Stimulated activated CD8-positive, alpha-beta memory T cell treated with anti-CD3 and anti-CD28 coated beads, Interleukin-12 subunit alpha, Interleukin-12 subunit beta, amount 100 ng/mL, for 24 hours (primary cell): ENCODE measurements around the gene RND3.

Source experiments
- DNase-seq: peaks from one replicate; pipeline ENCODE4 v3.0.0-alpha.2; 2020; ENCODE audit errors: extremely low read depth

Gene RND3

DNA sequence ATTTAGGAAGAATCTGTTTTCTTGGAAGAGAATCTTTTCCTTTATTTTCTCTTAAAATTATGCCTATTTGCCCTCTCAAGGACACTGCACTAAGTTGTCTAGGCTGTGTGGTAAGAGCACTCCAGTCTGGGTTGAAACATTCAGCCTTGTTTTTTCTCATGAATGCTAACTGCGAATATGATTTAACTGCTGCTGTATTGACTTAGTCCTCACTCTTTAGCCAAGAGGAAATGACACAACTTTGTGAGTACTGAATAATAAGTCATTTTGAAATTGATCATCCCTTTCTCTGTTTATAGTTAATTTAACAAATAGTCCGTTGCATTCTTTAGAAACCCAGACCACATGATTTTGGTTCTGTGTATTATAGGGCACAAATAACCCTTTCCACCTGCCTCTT is 4.5 kb upstream of the RND3 start:
- no peak for DNase-seq

DNA sequence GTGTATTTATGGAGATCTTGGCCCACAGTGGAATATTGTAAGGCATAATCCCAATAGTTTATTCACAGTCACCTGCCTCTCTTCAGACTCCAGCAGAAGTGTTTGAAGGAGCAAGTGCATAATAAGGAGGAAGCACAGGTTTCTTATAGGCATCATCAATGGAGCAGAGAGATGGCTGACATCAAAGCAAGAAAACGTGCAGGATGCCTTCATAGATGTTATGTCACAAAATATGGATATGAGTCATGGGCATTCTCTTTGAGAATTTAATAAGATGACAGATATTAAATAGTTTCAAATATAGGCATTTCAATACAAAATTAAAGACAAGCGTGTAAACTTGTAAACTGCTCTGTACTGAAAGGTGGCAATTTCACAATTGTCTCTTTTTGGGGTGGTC is 4.0 kb upstream of the RND3 start:
- no peak for DNase-seq

DNA sequence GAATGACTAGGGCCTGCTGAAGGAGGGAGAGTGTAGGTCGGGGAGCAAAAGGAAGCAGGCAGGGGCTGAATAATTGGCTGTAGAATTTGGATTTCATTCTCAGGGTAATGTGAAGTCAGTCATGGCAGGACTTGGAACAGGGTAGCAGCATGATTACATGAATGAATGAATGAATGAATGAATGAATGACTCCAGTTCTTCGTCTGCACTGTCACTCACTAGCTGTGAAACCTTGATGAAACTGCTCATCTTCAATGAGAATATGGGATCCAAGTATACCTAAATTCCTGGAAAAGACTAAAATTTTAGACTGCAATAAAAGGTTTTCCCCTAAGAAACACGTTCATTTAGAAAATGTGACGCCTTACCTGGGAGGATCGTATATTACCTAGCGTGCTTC is 3.0 kb upstream of the RND3 start:
- no peak for DNase-seq

DNA sequence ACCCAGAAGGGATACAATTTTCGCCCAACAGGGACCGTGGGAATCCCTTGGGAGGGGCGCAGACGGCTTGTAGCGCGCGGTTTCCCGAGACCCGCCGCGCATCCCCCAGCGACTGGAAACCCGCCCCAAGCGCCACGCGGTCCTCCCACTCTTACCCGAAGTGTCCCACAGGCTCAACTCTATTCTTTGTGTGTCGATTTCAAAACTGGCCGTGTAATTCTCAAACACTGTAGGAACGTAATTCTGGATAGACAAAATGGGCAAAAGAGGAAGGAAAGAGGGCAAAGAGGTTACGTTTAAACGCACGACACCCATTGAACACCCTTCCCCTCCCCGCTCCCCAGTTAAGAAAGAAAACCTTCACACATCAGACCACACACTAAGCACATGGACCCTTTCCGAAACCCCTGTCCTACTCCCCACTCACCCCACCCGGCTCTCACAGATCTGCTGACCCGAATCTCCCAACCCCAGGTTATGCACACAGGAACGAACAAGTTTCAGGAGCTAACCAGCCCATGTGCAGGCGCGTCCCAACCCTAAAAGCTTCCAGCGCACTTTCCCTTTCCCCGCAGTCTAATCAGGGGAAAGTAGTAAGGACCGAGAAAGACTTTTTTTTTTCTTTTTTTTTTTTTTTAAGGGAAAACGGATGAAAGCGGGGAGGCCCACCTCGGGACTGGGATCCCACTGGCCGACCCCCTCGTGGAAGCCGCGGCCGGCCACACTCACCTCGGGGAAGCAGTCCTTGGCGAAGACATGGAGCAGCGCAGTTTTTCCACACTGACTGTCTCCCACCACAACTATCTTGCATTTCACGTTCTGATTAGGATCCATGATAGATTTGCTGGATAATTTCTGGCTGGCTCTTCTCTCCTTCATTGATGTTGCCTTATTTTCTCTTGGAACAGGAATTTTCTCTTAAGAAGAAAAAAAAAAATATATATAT is 655 bp downstream of the RND3 start:
- DNase-seq: no peak

DNA sequence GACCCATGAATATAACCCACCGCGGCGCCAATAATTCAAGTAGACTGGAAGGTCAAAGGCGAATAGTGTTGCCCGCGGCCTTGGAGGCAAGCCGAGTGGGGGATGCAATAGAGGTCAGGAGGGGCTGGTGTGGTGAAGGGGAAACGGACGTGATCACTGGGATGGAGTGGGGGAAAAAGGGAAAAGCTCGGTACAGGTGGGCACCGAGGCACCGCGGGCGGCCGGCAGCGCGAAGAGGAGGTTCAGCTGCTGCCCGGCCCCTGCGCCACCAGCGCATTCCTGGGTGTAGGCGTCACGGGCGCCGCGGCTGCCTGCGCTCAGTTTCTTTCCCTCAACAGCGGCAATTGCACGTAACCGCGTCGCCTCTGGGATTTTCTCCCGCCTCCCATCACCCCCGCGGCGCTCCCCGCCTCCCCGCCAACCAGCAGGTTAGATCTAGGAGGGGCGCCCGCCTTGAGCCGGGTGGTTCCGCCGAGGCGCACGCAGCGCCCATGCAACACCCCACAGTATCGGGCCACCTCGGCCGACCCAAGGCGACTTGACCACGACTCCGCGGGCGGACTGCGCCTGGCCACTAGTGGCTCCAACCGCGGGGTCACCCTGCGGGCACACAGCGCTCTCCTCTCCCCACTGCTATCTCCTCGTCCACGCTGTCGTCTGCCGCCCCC is 1.5 kb downstream of the RND3 start:
- no peak for DNase-seq

DNA sequence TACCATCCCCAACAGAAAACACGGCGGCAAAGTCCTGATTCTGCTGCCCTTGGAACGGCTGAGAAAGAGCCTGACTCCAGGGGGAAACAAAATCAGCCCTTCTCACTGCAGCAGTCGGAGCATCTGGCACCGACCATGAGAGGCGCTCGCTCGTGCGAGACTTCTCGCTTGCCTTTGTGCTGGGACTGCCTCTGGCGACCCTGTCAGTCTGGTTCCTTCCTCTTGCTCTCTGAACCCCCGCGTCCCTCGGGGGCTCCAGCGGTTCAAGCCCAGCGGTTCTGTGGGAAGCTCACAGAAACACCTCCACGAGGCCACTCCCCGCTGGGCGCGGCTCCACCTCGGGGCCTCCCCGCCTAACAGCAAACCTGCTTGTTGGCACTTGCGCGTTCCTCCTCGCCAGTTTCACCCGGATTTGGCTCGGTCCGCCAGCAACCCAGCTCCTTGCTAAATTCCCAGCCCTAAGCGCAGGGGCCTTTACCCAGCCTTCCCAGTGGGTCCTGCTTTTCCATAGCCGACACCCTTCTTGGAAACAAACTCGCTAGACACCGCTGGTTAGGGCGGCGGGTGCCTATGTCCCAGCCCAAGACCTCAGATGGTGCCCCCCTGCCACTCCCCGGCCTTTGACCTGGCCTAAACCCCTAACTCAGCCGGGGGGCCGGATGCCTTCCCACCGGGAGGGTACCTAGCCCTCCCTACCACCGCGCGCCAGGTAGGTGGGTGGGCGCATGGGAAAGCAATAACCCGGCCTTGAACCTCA is 2.2 kb downstream of the RND3 start:
- no peak for DNase-seq

DNA sequence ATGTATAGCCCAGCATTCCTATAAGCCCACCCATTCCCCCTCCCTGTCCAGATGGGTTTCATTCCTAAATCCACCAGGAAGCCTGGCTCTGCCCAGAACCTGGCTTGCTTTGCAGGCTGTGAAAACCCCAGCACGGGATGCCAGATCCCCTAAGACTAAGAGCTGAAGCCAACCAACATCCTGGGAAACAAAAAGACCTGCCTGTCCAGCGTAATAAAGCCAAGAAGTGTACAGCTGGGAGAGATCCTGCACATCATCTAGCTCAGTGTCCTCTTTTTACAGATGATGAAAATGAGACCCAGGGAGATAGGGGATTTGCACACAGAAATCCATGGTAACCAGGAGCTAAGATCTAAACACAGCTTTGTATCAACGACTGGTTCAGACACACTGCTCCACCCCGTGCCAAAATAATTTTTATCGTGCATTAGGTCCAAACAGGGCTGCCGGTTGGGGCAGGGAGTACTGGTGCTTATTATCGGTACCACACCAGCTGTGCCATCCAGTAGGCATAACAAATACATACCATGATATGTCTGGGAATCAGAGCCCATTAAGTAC is 2.9 kb downstream of the RND3 start:
- no peak for DNase-seq

DNA sequence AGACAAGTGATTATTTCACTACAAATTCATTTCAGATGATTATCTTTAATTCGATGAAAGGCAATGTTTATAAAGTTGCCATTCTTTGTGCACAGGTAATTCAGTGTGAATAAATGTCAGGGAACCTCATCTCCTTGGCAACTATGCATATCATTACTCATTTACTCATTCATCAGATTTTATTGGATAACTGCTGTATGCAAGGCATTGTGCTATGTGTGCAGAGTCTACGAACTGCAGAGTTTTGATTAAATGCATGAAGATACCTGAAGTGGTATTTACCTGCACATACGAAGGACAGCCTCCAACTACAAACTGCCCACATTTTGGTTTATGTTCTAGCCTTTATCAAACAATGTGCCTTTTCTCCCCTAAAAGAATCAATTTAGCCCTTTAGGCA is 3.5 kb downstream of the RND3 start:
- DNase-seq: no peak

DNA sequence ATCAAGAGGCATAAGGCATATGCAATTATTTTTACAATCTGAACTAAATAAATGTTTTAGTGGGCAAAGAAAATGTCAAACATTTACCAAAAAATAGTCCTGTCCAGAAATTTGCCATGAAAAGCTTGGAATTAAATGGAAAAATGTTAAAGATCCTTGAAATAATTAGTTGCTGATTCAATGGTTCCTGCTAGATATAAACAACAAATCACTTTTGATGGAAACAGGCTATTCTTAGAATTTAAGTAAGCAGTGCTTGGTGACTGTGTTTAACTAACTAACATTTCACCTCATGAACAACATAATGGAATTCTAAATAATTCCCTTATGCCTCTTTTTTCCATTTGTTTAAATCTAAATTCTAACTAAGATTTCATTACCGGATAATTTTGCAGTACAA is 3.9 kb downstream of the RND3 start:
- no peak for DNase-seq

DNA sequence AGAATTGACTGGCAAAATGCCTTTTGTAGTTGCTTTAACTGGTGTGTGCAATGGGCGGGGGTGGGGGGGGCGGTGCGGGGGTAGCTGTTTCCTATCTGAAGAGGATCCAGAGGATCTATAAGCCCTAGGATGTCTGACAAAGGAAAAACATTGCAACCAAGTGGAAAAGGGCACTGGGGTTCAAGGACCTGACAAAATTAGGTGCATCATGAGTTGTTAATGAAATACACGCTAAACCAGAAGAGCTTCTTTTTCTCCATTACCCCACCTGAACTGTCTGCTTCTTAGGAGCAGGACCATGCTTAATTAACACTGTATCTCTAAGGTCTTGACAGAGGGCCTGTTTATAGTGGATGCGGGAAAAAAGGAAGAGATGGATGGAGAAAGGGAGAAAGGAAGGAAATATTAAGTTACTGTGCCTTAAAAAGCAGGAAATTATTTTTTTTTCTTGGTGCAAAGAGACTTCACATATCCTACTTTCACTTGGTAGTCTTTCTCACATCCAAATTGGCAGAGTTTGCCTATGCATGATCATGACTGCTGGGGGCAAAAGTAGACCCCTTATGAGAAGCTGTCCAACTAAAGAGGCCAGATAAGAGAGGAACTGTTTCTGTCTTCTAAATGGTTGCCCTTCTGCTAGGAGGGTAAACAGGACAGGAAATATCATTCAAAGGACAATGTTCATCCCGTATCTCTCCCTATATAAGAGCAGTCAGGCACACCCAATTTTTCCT is 4.6 kb downstream of the RND3 start:
- no peak for DNase-seq

DNA sequence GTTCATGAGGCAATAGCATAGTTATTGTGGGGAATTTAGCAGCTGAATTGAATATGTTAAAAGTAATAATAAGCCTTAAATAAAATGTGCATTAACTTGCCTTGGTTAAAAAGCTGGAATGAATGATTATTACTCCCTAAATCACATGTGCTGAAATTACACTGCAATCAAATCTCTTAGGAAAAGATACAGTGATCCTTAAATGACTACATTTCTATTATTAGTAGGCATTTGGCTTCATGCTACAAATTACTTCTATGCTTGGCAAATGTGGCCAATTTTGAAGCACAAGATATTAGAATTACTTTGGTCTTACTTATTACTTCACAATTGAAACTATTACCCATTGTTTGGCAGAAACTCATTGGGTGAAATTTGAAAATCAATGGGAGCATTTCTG is 5.4 kb downstream of the RND3 start:
- DNase-seq: no peak

DNA sequence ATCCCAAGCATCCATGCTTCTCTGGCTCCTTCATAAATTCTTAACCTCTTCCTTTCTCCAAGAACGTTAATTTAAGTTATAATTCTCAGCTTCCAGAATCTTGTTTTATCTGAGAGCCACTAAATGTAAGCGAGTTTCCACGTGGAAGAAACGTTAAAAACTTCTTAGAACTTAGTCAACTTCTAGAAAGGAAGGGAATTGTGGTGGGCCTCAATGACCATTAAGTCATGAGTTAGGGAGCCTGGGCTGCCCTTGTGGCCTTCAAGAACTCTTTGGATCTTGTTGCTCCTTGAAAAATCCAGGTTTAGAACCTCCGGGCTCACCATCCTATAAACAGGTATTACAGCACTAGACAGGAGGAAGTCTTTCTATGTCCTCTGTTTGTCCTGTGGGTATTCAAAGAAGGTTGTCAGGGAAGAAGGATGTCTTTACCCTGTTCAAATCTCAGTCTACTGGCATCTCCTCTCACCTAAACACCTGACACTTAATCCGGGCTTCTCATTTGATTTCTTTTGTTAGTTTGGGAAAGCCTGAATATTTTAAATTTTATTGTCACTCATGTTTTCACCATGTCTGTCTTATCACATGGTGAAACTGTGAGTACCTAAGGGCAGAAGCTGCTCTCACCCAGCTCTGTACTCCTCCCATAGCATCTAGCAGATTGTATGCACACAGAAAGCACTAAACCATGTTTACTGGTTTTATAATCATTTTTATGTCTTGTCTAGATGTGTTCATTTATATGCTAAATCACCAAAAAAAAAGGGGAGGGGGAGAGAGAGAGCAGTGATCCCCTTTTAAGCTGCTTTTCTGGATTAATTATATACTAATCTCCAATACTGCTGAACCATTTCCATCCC is 6.3 kb downstream of the RND3 start:
- no peak for DNase-seq

DNA sequence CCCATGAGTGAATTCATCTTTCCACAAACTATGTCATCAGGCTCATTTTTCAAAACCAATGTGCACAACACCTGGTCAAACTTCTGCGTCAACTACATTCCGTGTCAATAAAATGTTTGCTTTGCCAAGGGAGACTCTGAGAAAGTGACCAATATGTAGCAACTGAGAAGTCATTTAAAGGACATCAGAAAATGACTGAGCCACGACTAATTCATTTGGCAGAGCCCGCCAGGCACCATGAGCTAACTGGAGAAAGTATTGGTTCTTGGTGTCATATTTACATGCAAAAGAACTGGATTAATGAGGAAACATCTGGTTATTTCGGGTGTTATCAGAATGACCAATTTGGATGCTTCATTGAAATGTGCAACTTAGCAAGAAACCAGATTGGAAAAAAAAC is 7.2 kb downstream of the RND3 start:
- no peak for DNase-seq

DNA sequence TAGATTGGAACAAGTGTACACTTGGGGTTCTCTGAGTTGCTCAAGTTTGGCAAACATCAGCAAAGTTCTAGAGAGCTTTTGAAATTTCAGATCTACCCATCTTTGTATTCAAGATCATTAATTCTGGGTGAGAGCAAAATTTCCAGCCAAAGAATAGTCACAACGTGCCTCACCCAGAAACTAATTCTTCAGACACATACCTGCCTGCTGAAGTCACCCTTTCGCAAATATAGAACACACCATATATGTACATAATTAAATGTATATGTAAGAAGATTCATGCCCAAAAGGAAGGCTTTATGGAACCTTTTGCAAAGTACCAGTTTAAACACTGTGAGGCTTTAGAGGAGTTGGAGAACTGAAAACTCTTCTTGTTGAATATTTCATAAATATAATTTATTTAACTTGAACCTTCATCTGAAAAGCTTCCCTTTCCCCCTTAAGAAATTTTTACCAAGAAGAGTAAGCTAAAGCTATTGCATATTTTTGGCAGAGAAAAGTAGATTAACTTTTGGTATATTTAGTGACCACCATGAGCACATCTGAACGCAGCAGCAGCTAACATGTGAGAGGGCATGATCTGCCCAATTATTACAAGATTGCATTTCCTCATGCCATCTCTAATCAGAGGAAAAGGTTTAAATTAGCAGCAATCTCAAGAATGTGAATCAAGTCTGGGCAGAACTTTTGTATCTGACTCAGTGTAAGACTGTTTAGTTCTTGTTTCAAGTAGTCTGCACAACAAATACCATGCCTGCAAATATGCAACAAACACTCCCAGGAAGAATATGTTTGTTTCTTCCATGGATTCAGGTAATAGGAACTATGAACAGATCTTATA is 8.2 kb downstream of the RND3 start:
- no peak for DNase-seq

DNA sequence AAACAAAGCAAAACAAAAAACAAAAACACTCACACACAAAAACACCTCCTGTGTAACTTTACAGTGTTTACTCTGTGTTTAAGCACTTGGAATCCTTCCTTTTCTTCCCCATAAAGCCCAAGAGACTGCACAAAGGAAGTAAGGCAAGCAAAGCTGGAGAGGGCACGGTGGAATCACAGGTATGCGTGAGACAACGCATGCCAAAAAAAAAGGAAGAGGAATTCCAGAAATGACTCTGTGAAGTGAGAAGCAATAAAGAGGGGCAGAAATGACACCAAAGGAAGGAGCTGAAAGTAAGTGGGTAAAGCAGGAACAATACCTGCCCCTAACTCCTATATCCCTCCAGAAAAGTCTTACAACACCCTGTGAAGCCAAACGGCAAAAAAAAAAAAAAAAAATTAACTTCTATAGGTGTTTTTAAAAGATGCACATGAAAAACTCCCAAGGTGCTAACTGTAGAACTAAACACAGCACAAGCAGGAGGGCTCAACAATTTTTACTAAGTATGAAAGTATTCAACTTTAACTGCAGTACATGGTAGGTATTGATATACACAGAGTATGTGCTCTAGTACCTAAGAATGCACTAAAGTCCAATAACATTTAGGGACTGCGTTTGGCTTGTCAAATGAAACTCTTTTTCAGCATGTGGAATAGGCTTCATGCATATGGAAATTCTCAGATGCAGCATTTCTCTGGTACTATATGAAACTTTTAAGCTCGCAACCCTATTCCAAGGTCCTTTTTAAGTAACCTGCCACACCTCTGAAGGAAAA is 9.1 kb downstream of the RND3 start:
- DNase-seq: no peak

DNA sequence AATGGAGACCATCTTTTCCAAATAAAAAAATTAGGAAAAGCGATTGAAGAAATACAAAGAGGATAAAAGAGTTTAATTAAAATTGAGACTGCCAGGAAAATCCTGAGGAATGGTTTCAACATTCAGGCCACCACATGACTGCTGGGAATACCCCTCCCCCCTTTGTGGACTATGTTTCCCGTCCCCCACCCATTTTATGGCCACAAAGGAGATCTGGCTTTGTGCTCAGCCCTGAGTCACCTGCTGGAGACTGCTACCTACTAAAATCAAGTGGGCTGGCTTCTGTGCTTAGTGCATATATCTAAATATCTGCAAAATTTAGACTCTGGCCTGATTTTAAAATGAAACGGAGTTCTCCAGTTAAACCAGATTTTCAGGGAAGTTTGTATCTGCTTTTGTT is 10.1 kb downstream of the RND3 start:
- DNase-seq: no peak

DNA sequence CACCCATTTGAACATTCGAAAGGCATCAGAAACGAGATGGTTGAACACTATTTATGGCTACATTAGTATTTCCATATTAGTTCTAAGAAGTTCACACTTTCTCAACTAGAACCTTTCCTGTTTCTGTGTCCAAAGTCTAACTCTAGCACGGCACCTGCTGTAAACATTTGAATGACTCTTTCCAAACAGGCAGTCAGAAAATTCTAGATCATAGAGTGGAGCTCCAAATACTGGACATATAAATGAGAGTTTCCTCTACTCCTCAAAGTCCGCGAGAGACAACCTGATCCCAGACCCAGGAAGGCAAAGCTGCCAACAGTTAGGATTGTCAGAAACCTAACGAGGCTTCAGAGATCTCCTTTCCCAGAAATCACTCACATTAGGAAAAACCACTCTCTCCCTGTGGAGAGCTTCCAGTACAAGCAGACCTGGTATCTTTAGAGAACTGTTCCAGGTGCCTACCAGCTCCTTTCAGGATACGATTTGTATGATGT is 10.6 kb downstream of the RND3 start:
- DNase-seq: no peak

DNA sequence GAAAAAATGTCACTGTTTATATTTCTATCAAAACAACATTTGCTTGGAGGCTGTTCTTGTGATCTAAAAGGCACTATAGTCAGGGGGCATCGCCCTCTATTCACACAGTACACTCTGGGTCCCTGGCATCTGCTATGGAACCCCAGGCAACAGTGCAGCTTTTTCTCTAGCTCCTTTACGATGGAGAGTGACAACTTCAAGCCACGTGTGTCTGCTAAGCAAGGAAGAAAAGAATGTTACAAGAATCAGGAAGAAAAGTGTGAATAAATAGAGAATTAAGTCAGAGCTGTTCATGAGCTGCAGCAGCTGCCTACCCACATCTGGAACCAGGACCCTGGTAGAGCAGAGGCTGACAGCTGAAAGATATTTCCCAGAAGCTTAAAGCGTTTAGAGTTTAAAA is 11.2 kb downstream of the RND3 start:
- no peak for DNase-seq
